Mucosa of descending colon (tissue), 3 donors: ENCODE measurements around the gene CTR9. TPM values are rescaled to one million over a fixed set of nuclear protein-coding genes. Genes with fewer than 3 reads are reported as not detected.

ENCODE experiments used
- ATAC-seq: fragments of 200-7000 bp; cut with Tn5 transposase; one replicate; pipeline ENCODE4 v1.9.1; 2020; ENCODE audit warnings: mild to moderate bottlenecking, moderate library complexity
- DNase-seq, 3 donors: peaks; one replicate each; pipeline ENCODE4 v3.0.0-alpha.2; 2020
- H3K36me3 ChIP-seq: fragments of 200-600 bp; one replicate; pipeline ENCODE4 v1.8.0; 2021; ENCODE audit warnings: low read depth, mild to moderate bottlenecking
- H3K4me1 ChIP-seq: fragments of 200-600 bp; one replicate; pipeline ENCODE4 v1.8.0; 2021; ENCODE audit warnings: low read depth, mild to moderate bottlenecking
- H3K4me3 ChIP-seq: fragments of 200-600 bp; one replicate; pipeline ENCODE4 v1.8.0; 2021; ENCODE audit warnings: mild to moderate bottlenecking
- H3K9me3 ChIP-seq: fragments of 200-600 bp; one replicate; pipeline ENCODE4 v1.8.0; 2021; ENCODE audit warnings: mild to moderate bottlenecking
- CTCF ChIP-seq: fragments of 200-600 bp; IDR thresholded peaks from one replicate; pipeline ENCODE4 v1.8.0; 2022; ENCODE audit warnings: antibody characterized with exemption, mild to moderate bottlenecking
- intact Hi-C, 2 donors: fragments of 100-400 bp; cut with DNase I in 1 of 2; cut with micrococcal nuclease in 1 of 2; formaldehyde crosslinking; loops; one replicate each; pipeline versions ENCODE4 v1.11.0 to v1.11.1; 2022; cut with DNase I, micrococcal nuclease
- total RNA-seq, 3 donors: library from RNA; stranded (reverse); fragmentation: NEBNext Ultra II Directional in 2 of 3; extraction: Animal tissue kit (Norgen Biotek cat#: 25700) in 2 of 3; gene quantifications; one replicate each; pipeline versions ENCODE4 v1.2.1 to v1.2.4, GENCODE V29; 2021 to 2023
- donor health status: DM: no; HTN: no; CAD: no; lungs with moderate emphysema.
- donor health status: DM: no; HTN: no; CAD: no.
- donor health status: DM: no; HTN: yes; CAD: no.

CTR9 gene
- total RNA-seq, 3 donors from 2014 or later = 27.1 to 30.9 (median 27.4) TPM

DNA sequence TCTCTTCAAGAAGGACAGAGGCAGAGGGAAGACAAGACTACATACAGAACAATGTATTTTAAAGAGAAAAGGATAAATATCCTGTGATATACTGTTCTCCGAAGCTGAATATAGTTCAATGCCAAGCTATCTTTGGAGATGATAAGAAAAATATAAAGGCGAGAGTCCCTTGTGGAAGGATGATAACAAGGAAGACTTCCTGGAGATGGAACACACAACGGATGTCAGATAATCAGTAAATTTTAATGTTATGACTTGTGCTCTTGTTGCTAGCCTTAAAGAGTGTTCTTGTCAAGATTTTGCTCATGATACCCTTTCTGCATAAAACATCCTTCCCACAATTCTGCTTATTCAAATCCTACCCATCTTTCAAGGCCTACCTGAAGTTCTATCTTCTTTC is 6.8 kb upstream of the CTR9 start:
- intact Hi-C loops = no loop called here
- no peaks in the 10 kb centered on the region for H3K36me3 ChIP-seq
- no peak for DNase-seq
- TF ChIP-seq CTCF = no peak
- no peaks in the 10 kb centered on the region for H3K9me3 ChIP-seq
- ATAC-seq = no peak
- H3K4me3 ChIP-seq = no peak overlapping the region
- peaks cover 24% of the 10 kb centered on the region for H3K4me1 ChIP-seq

DNA sequence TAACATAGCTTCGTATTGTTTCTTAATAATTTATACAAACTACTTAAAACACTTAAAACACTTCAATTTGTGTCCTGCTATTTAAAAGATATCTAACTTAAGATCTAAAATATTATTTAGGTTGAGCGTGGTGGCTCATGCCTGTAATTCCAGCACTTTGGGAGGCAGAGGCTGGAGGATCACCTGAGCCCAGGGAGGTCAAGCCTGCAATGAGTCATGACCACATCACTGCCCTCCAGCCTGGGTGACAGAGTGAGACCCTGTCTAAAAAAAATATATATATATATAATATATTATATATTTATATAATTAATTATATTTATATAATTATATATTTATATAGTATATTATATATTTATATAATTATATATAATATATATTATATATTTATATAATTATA is 4.2 kb upstream of the CTR9 start:
- no peak for TF ChIP-seq CTCF
- H3K4me1 ChIP-seq = peaks cover 24% of the 10 kb centered on the region
- intact Hi-C loops = no loop called here
- no peaks in the 10 kb centered on the region for H3K9me3 ChIP-seq
- ATAC-seq (no peak), DNase-seq (no peak)
- H3K36me3 ChIP-seq = no peaks in the 10 kb centered on the region
- H3K4me3 ChIP-seq = no peak overlapping the region

DNA sequence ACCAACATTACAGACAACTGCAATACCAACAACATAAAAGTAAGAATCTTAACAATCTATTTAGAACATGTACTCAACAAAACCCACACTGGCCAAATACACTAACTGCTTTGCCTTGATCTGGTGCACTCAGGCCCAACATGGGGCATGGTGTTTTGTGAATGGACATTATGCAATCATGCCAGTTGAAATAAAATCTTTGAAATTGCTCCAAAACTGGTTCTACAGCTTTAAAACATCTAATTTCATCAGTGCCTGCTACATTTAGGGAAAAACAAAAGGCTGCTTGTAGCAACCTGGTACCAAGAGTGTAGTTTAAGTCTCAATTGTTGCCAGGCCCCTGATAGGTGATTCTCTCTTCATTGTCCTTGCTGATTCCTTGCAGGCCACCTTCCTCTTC is 3.3 kb upstream of the CTR9 start:
- Histone ChIP-seq H3K4me1 (peaks cover 24% of the 10 kb centered on the region), H3K4me3 (no peak overlapping the region), H3K36me3 (no peaks in the 10 kb centered on the region), H3K9me3 (no peaks in the 10 kb centered on the region)
- intact Hi-C loops = no loop called here
- DNase-seq = no peak
- ATAC-seq = no peak
- TF ChIP-seq CTCF = no peak

- Histone ChIP-seq H3K4me1 (peaks cover 7% of the 10 kb centered on the region), H3K9me3 (no peaks in the 10 kb centered on the region), H3K36me3 (no peaks in the 10 kb centered on the region), H3K4me3 (no peak overlapping the region)
- DNase-seq (no peak), ATAC-seq (no peak)
- intact Hi-C loops = no loop called here
- no peak for TF ChIP-seq CTCF
These were observed 1.6 kb upstream of the CTR9 start for GRCh38 chr11:10749476-10749875.

GRCh38 chr11:10751581-10751940 is 515 bp downstream of the CTR9 start:
- Histone ChIP-seq H3K4me1 (peaks cover 7% of the 10 kb centered on the region), H3K9me3 (no peaks in the 10 kb centered on the region), H3K4me3 (peak overlapping the region; percentile 65), H3K36me3 (no peaks in the 10 kb centered on the region)
- ATAC-seq (peak; percentile 42), DNase-seq (no peak)
- intact Hi-C loops = no loop called here
- TF ChIP-seq CTCF = no peak

GRCh38 chr11:10752061-10752460 is 1.0 kb downstream of the CTR9 start:
- H3K4me3 ChIP-seq = no peak overlapping the region
- H3K9me3 ChIP-seq = no peaks in the 10 kb centered on the region
- no peak for ATAC-seq
- intact Hi-C loops = no loop called here
- H3K4me1 ChIP-seq = peaks cover 7% of the 10 kb centered on the region
- H3K36me3 ChIP-seq = no peaks in the 10 kb centered on the region
- no peak for TF ChIP-seq CTCF
- no peak for DNase-seq
